ENCODE data around the gene KLHL36.

GRCh38 chr16:84660973-84661372, 12.7 kb downstream of the KLHL36 start:
- no peak for TF ChIP-seq CTCF (IDR thresholded peaks at IDR 0.05)
- TF ChIP-seq POLR2A (IDR thresholded peaks at IDR 0.05) = no peak

Data from right lobe of liver (tissue), 4 donors.